Activated naive CD8-positive, alpha-beta T cell treated with anti-CD3 and anti-CD28 coated beads, Interleukin-2, amount 10 ng/mL, durations not matched to agents 7 days and 5 days (primary cell): ENCODE measurements around the gene ACTN3. TPM values are rescaled to one million over a fixed set of nuclear protein-coding genes. Genes with fewer than 3 reads are reported as not detected.

Experiments used
- ATAC-seq: fragments of 150-1000 bp; cut with Tn5 transposase; one replicate; pipeline ENCODE4 v1.10.0; 2021; ENCODE audit warnings: low read depth, moderate library complexity
- POLR2A ChIA-PET: fragments of 350-600 bp; sonication (Branson Sonifier 250); formaldehyde crosslinking; loops from one replicate; lab custom pipeline; 2021; ENCODE audit warnings: antibody characterized with exemption; lab: Charles Lee
- DNase-seq: peaks from one replicate; pipeline ENCODE4 v3.0.0; 2021
- H3K27ac Mint-ChIP-seq: one replicate; pipeline ENCODE4 v1.8.0; 2022; ENCODE audit warnings: mild to moderate bottlenecking, mixed read lengths
- H3K27me3 Mint-ChIP-seq: one replicate; pipeline ENCODE4 v1.8.0; 2022; ENCODE audit warnings: mild to moderate bottlenecking, moderate library complexity, mixed read lengths
- H3K36me3 Mint-ChIP-seq: one replicate; pipeline ENCODE4 v1.8.0; 2021; ENCODE audit warnings: mild to moderate bottlenecking, mixed read lengths
- H3K4me1 Mint-ChIP-seq: one replicate; pipeline ENCODE4 v1.8.0; 2021; ENCODE audit warnings: mixed read lengths
- H3K4me3 Mint-ChIP-seq: one replicate; pipeline ENCODE4 v1.8.0; 2022; ENCODE audit warnings: mild to moderate bottlenecking, moderate library complexity, mixed read lengths
- H3K9me3 Mint-ChIP-seq: one replicate; pipeline ENCODE4 v1.8.0; 2021; ENCODE audit warnings: mixed read lengths
- total RNA-seq, 2 experiments: library from RNA; stranded (reverse); gene quantifications; one replicate each; pipeline ENCODE4 v1.2.3, GENCODE V29; 2021

Gene ACTN3
- total RNA-seq, 2 experiments from 2014 or later = 0.11 TPM; not detected in 1

GRCh38 chr11:66562275-66562674, 15.6 kb downstream of the ACTN3 start:
- Mint-ChIP-seq H3K4me1 (peaks cover 2% of the 10 kb centered on the region), H3K27ac (no peak overlapping the region), H3K36me3 (no peaks in the 10 kb centered on the region), H3K9me3 (no peaks in the 10 kb centered on the region), H3K4me3 (no peak overlapping the region), H3K27me3 (peaks cover 14% of the 10 kb centered on the region)
- ATAC-seq (no peak), DNase-seq (no peak)
- POLR2A ChIA-PET = no interaction called here

- POLR2A ChIA-PET = interaction anchor here (0.5 to 0.9 kb wide), 2 partner anchors 17 to 56 kb away, joined by 4 to 5 read pairs; partner anchors contain the start of gene ZDHHC24
- H3K36me3 Mint-ChIP-seq = no peaks in the 10 kb centered on the region
- peaks cover 21% of the 10 kb centered on the region for H3K27me3 Mint-ChIP-seq
- H3K4me1 Mint-ChIP-seq = peaks cover 2% of the 10 kb centered on the region
- no peak overlapping the region for H3K27ac Mint-ChIP-seq
- DNase-seq (no peak), ATAC-seq (no peak)
- H3K9me3 Mint-ChIP-seq = no peaks in the 10 kb centered on the region
- no peak overlapping the region for H3K4me3 Mint-ChIP-seq
Measured at GRCh38 chr11:66562907-66563583, 16.3 kb downstream of the ACTN3 start.

GRCh38 chr11:66563832-66564231, 17.1 kb downstream of the ACTN3 start:
- Mint-ChIP-seq H3K4me1 (peaks cover 5% of the 10 kb centered on the region), H3K27me3 (peaks cover 22% of the 10 kb centered on the region), H3K9me3 (no peaks in the 10 kb centered on the region), H3K36me3 (no peaks in the 10 kb centered on the region), H3K4me3 (no peak overlapping the region), H3K27ac (no peak overlapping the region)
- POLR2A ChIA-PET = interaction anchor here (0.5 to 0.9 kb wide), 2 partner anchors 18 to 55 kb away, joined by 4 to 5 read pairs; partner anchors contain the start of gene ZDHHC24
- ATAC-seq (no peak), DNase-seq (no peak)

- POLR2A ChIA-PET = no interaction called here
- peaks cover 21% of the 10 kb centered on the region for H3K27me3 Mint-ChIP-seq
- no peak overlapping the region for H3K4me3 Mint-ChIP-seq
- no peak for ATAC-seq
- no peaks in the 10 kb centered on the region for H3K36me3 Mint-ChIP-seq
- no peak overlapping the region for H3K27ac Mint-ChIP-seq
- peaks cover 5% of the 10 kb centered on the region for H3K4me1 Mint-ChIP-seq
- no peak for DNase-seq
- H3K9me3 Mint-ChIP-seq = no peaks in the 10 kb centered on the region
Measured at GRCh38 chr11:66564538-66564937, 17.8 kb downstream of the ACTN3 start.

- Mint-ChIP-seq H3K27me3 (peaks cover 21% of the 10 kb centered on the region), H3K27ac (no peak overlapping the region), H3K9me3 (no peaks in the 10 kb centered on the region), H3K4me1 (peaks cover 5% of the 10 kb centered on the region), H3K36me3 (no peaks in the 10 kb centered on the region), H3K4me3 (no peak overlapping the region)
- DNase-seq (no peak), ATAC-seq (no peak)
- POLR2A ChIA-PET = no interaction called here
Measured at GRCh38 chr11:66564984-66565383, 18.3 kb downstream of the ACTN3 start.

- Mint-ChIP-seq H3K4me3 (no peak overlapping the region), H3K4me1 (peaks cover 5% of the 10 kb centered on the region), H3K9me3 (no peaks in the 10 kb centered on the region), H3K27me3 (peaks cover 25% of the 10 kb centered on the region), H3K36me3 (no peaks in the 10 kb centered on the region), H3K27ac (no peak overlapping the region)
- POLR2A ChIA-PET = interaction anchor here (1.4 kb wide), 1 partner anchor 20 kb away, joined by 5 read pairs; the partner anchor contains the start of genes ACTN3 and ZDHHC24
- DNase-seq = no peak
- no peak for ATAC-seq
Measured at GRCh38 chr11:66566221-66566620, 19.5 kb downstream of the ACTN3 start.

- POLR2A ChIA-PET = interaction anchor here (1.4 to 1.5 kb wide), 2 partner anchors 13 to 22 kb away, joined by 3 to 10 read pairs; partner anchors contain the start of genes ACTN3 and ZDHHC24
- H3K9me3 Mint-ChIP-seq = no peaks in the 10 kb centered on the region
- peak overlapping the region; percentile 74 for H3K4me3 Mint-ChIP-seq
- ATAC-seq = no peak
- no peak overlapping the region for H3K27ac Mint-ChIP-seq
- no peaks in the 10 kb centered on the region for H3K36me3 Mint-ChIP-seq
- peaks cover 25% of the 10 kb centered on the region for H3K27me3 Mint-ChIP-seq
- peaks cover 5% of the 10 kb centered on the region for H3K4me1 Mint-ChIP-seq
- no peak for DNase-seq
Measured at GRCh38 chr11:66567787-66568123, 21.1 kb downstream of the ACTN3 start.

- Mint-ChIP-seq H3K27me3 (peaks cover 25% of the 10 kb centered on the region), H3K4me1 (peaks cover 5% of the 10 kb centered on the region), H3K4me3 (peak within 1 kb of the TSS; percentile 75), H3K9me3 (no peaks in the 10 kb centered on the region), H3K36me3 (no peaks in the 10 kb centered on the region), H3K27ac (no peak within 1 kb of the TSS)
- DNase-seq = peak; percentile 73
- POLR2A ChIA-PET = interaction anchor here (0.6 to 1.5 kb wide), 3 partner anchors 13 to 22 kb away, joined by 3 to 10 read pairs (median 3); partner anchors contain the start of genes ACTN3 and ZDHHC24
- ATAC-seq = peak; percentile 88
Measured at GRCh38 chr11:66568124-66568916, 21.6 kb downstream of the ACTN3 start, which contains the start of gene CTSF. Gene CTSF, minus strand, starts transcription at chr11:66568606. Its CDS starts 120 bp downstream, at chr11:66568486.

- H3K27me3 Mint-ChIP-seq = peaks cover 29% of the 10 kb centered on the region
- H3K9me3 Mint-ChIP-seq = no peaks in the 10 kb centered on the region
- no peak for DNase-seq
- no peaks in the 10 kb centered on the region for H3K36me3 Mint-ChIP-seq
- no peak overlapping the region for H3K27ac Mint-ChIP-seq
- ATAC-seq = no peak
- H3K4me3 Mint-ChIP-seq = no peak overlapping the region
- peaks cover 5% of the 10 kb centered on the region for H3K4me1 Mint-ChIP-seq
- POLR2A ChIA-PET = interaction anchor here (0.6 to 1.5 kb wide), 3 partner anchors 14 to 23 kb away, joined by 3 to 10 read pairs (median 3); partner anchors contain the start of genes ACTN3 and ZDHHC24
Measured at GRCh38 chr11:66569076-66569475, 22.4 kb downstream of the ACTN3 start.

- Mint-ChIP-seq H3K27me3 (peaks cover 29% of the 10 kb centered on the region), H3K36me3 (no peaks in the 10 kb centered on the region), H3K9me3 (no peaks in the 10 kb centered on the region), H3K4me1 (peaks cover 5% of the 10 kb centered on the region), H3K27ac (no peak overlapping the region), H3K4me3 (no peak overlapping the region)
- POLR2A ChIA-PET = interaction anchor here (0.7 to 1.2 kb wide), 2 partner anchors 24 to 33 kb away, joined by 3 to 4 read pairs; partner anchors contain the start of gene ACTN3
- ATAC-seq = no peak
- DNase-seq = no peak
Measured at GRCh38 chr11:66570079-66570849, 23.6 kb downstream of the ACTN3 start.

- Mint-ChIP-seq H3K9me3 (no peaks in the 10 kb centered on the region), H3K4me1 (peaks cover 5% of the 10 kb centered on the region), H3K4me3 (no peak overlapping the region), H3K27me3 (peaks cover 29% of the 10 kb centered on the region), H3K36me3 (no peaks in the 10 kb centered on the region), H3K27ac (no peak overlapping the region)
- POLR2A ChIA-PET = interaction anchor here (0.7 kb wide), 1 partner anchor 34 kb away, joined by 3 read pairs; no protein-coding TSS in a partner anchor
- no peak for DNase-seq
- no peak for ATAC-seq
Measured at GRCh38 chr11:66570850-66571180, 24.1 kb downstream of the ACTN3 start.

- no peak overlapping the region for H3K4me3 Mint-ChIP-seq
- H3K36me3 Mint-ChIP-seq = no peaks in the 10 kb centered on the region
- H3K27me3 Mint-ChIP-seq = peaks cover 8% of the 10 kb centered on the region
- H3K9me3 Mint-ChIP-seq = peaks cover 4% of the 10 kb centered on the region
- H3K4me1 Mint-ChIP-seq = peaks cover 7% of the 10 kb centered on the region
- ATAC-seq = peak; percentile 56
- DNase-seq = peak; percentile 77
- H3K27ac Mint-ChIP-seq = no peak overlapping the region
- POLR2A ChIA-PET = interaction anchor here (4.3 kb wide), 1 partner anchor 99 kb away, joined by 24 read pairs; the partner anchor contains the start of gene RBM4B
Measured at GRCh38 chr11:66579017-66579606, 32.4 kb downstream of the ACTN3 start.
